ENCODE data around the gene MAPT.

DNA sequence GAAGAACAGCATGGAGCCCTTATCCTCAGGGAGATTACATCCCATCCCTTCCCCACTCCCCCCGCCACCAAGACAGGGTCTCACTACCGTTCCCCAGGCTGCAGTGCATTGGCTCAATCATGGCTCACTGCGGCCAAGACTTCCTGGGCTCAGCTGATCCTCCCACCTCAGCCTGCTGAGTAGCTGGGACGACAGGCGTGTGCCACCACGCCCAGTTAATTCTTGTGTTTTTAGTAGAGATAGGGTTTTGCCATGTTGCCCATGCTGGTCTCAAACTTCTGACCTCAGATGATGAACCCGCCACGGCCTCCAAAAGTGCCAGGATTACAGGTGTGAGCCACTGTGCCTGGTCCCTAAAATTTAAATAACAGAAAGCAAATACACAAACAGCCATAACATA, 153.5 kb downstream of the MAPT start:
- TF ChIP-seq POLR2A (IDR thresholded peaks at IDR 0.05; ENCODE audit: low read depth, low read length) (no peak), TAF1 (IDR thresholded peaks at IDR 0.05; ENCODE audit: borderline replicate concordance, low read depth, low read length) (no peak)
